HepG2 (cell line): ENCODE results near the gene EEIG1. TPM values are rescaled to one million over a fixed set of nuclear protein-coding genes. Genes with fewer than 3 reads are reported as not detected.

Source experiments
- ATF2 ChIP-seq: sonication (generic); formaldehyde crosslinking; IDR thresholded peaks from 2 replicates; pipeline ENCODE4 v1.4.0; 2020; ENCODE audit warnings: missing genetic modification reagents
- CHCHD3 ChIP-seq: sonication (generic); formaldehyde crosslinking; IDR thresholded peaks from 2 replicates; pipeline ENCODE4 v1.8.0; 2022; ENCODE audit warnings: mild to moderate bottlenecking, missing genetic modification reagents, moderate library complexity
- FOXA3 ChIP-seq: IDR thresholded peaks from 2 replicates; pipeline ENCODE4 v1.6.1; 2016; ENCODE audit warnings: missing genetic modification reagents, missing compliant biosample characterization
- HES4 ChIP-seq: sonication (generic); formaldehyde crosslinking; IDR thresholded peaks from 2 replicates; pipeline ENCODE4 v1.9.0; 2021; ENCODE audit warnings: mild to moderate bottlenecking, missing genetic modification reagents, borderline replicate concordance
- HNRNPH1 ChIP-seq: fragments of 200-400 bp; formaldehyde crosslinking; optimal IDR thresholded peaks from 2 replicates; pipeline ENCODE3; 2017; ENCODE audit warnings: mild to moderate bottlenecking, low read depth, low read length
- KLF15 ChIP-seq: sonication (generic); formaldehyde crosslinking; IDR thresholded peaks from 2 replicates; pipeline ENCODE4 v1.8.1; 2023; ENCODE audit warnings: borderline replicate concordance, mild to moderate bottlenecking, inconsistent platforms, missing genetic modification reagents, mixed read lengths
- KMT2B ChIP-seq: IDR thresholded peaks from 2 replicates; pipeline ENCODE4 v1.6.1; 2016; ENCODE audit warnings: missing genetic modification reagents, missing compliant biosample characterization
- MIER3 ChIP-seq: IDR thresholded peaks from 2 replicates; pipeline ENCODE4 v1.6.1; 2016; ENCODE audit warnings: missing compliant biosample characterization, borderline replicate concordance
- MTF1 ChIP-seq: sonication (generic); formaldehyde crosslinking; IDR thresholded peaks from 2 replicates; pipeline ENCODE4 v1.5.0; 2020; ENCODE audit warnings: missing genetic modification reagents
- NR2C2 ChIP-seq: sonication (generic); formaldehyde crosslinking; IDR thresholded peaks from 2 replicates; pipeline ENCODE4 v1.4.0; 2020; ENCODE audit warnings: missing genetic modification reagents, mild to moderate bottlenecking, moderate library complexity, borderline replicate concordance
- PHF21A ChIP-seq: sonication (generic); formaldehyde crosslinking; IDR thresholded peaks from 2 replicates; pipeline ENCODE4 v1.5.0; 2020; ENCODE audit warnings: mild to moderate bottlenecking, missing genetic modification reagents
- POLR2AphosphoS2 ChIP-seq: IDR thresholded peaks from 2 replicates; pipeline ENCODE4 v1.6.1; 2011; ENCODE audit warnings: low read depth, low read length, improper control_type of control experiment
- RBAK ChIP-seq: sonication (generic); formaldehyde crosslinking; IDR thresholded peaks from 2 replicates; pipeline ENCODE4 v1.5.1; 2020; ENCODE audit warnings: mild to moderate bottlenecking, missing genetic modification reagents
- RFX3 ChIP-seq: IDR thresholded peaks from 2 replicates; pipeline ENCODE4 v1.6.1; 2016; ENCODE audit warnings: missing biosample characterization, missing genetic modification reagents
- RXRA ChIP-seq: sonication (generic); formaldehyde crosslinking; IDR thresholded peaks from 2 replicates; pipeline ENCODE4 v1.5.1; 2020; ENCODE audit warnings: missing genetic modification reagents
- SP4 ChIP-seq: sonication (generic); formaldehyde crosslinking; IDR thresholded peaks from 2 replicates; pipeline ENCODE4 v1.8.1; 2023; ENCODE audit warnings: mild to moderate bottlenecking, missing genetic modification reagents
- TGIF2 ChIP-seq: IDR thresholded peaks from 2 replicates; pipeline ENCODE4 v1.6.1; 2016; ENCODE audit warnings: control low read depth, missing compliant biosample characterization
- ZFP90 ChIP-seq: sonication (generic); formaldehyde crosslinking; IDR thresholded peaks from 2 replicates; pipeline ENCODE4 v1.8.0; 2022; ENCODE audit warnings: missing genetic modification reagents, mild to moderate bottlenecking, inconsistent platforms, borderline replicate concordance
- ZNF761 ChIP-seq: sonication (generic); formaldehyde crosslinking; conservative IDR thresholded peaks from 2 replicates; pipeline ENCODE4 v1.4.0; 2020; ENCODE audit warnings: mild to moderate bottlenecking, missing genetic modification reagents
- polyA plus RNA-seq, 8 experiments: library from polyadenylated mRNA; depleted of rRNA in 3 of 8; stranded (reverse) in 7 of 8; unstranded in 1 of 8; fragments of >200 nt; fragmentation: Illumina TruSeq in 4 of 8; extraction: Trizol in 4 of 8; gene quantifications; 2 replicates each; pipeline versions ENCODE4 v1.2.1 to v1.2.3, GENCODE V29; 2011 to 2016; ENCODE audit warnings: low read depth in 4 of 8, missing spikeins in 1 of 8, mixed read lengths in 1 of 8; ENCODE audit not compliant: insufficient read depth in 1 of 8
- total RNA-seq, 5 experiments: library from RNA; depleted of rRNA; stranded (reverse); fragments of >200 nt; fragmentation: Illumina TruSeq; extraction: Trizol; gene quantifications; 2 replicates each; pipeline ENCODE4 v1.2.3, GENCODE V29; 2016; ENCODE audit warnings: low read depth in 1 of 5
- TF ChIP-seq, protein P1 (sequence below): sonication (generic); formaldehyde crosslinking; IDR thresholded peaks from 2 replicates; pipeline ENCODE4 v1.8.1; 2023; ENCODE audit warnings: mild to moderate bottlenecking, missing genetic modification reagents, borderline replicate concordance
- TF ChIP-seq, protein P2 (sequence below): IDR thresholded peaks from 2 replicates; pipeline ENCODE4 v1.6.1; 2016; ENCODE audit warnings: missing compliant biosample characterization, missing genetic modification reagents, borderline replicate concordance
- TF ChIP-seq, protein P3 (sequence below): sonication (generic); formaldehyde crosslinking; IDR thresholded peaks from 2 replicates; pipeline ENCODE4 v1.5.0; 2020; ENCODE audit warnings: mild to moderate bottlenecking, missing genetic modification reagents, borderline replicate concordance
- TF ChIP-seq, protein P4 (sequence below): IDR thresholded peaks from 2 replicates; pipeline ENCODE4 v1.6.1; 2018; ENCODE audit warnings: missing genetic modification reagents

The EEIG1 gene
- total and polyA plus RNA-seq, 2 of the 13 experiments (the other 11 are each of a cell fraction or from before 2014, with no cell fraction given) = 16.6 to 25.2 TPM

GRCh38 chr9:127987103-127987614 is 6.4 kb upstream of the EEIG1 start (continued):
- TF ChIP-seq, protein P1, sequence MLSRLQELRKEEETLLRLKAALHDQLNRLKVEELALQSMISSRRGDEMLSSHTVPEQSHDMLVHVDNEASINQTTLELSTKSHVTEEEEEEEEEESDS = no peak
- TF ChIP-seq RFX3 (CRISPR knock-in tag) (no peak), KMT2B (CRISPR knock-in tag) (no peak), PHF21A (CRISPR knock-in tag) (no peak), FOXA3 (0 out of 2 replicates have a peak, but pooled peaks have one; percentile 11), KLF15 (CRISPR knock-in tag) (no peak), SP4 (CRISPR knock-in tag) (no peak), MTF1 (CRISPR knock-in tag) (no peak), ZFP90 (CRISPR knock-in tag) (no peak), RBAK (CRISPR knock-in tag) (no peak), RXRA (CRISPR knock-in tag) (no peak), ZNF761 (CRISPR knock-in tag) (no peak), NR2C2 (CRISPR knock-in tag) (no peak), MIER3 (no peak), HNRNPH1 (no peak), TGIF2 (CRISPR knock-in tag) (no peak), HES4 (no peak), POLR2AphosphoS2 (no peak), CHCHD3 (CRISPR knock-in tag) (no peak), ATF2 (CRISPR knock-in tag) (no peak)
- TF ChIP-seq, protein P2, sequence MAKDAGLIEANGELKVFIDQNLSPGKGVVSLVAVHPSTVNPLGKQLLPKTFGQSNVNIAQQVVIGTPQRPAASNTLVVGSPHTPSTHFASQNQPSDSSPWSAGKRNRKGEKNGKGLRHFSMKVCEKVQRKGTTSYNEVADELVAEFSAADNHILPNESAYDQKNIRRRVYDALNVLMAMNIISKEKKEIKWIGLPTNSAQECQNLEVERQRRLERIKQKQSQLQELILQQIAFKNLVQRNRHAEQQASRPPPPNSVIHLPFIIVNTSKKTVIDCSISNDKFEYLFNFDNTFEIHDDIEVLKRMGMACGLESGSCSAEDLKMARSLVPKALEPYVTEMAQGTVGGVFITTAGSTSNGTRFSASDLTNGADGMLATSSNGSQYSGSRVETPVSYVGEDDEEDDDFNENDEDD = no peak
- TF ChIP-seq, protein P3, sequence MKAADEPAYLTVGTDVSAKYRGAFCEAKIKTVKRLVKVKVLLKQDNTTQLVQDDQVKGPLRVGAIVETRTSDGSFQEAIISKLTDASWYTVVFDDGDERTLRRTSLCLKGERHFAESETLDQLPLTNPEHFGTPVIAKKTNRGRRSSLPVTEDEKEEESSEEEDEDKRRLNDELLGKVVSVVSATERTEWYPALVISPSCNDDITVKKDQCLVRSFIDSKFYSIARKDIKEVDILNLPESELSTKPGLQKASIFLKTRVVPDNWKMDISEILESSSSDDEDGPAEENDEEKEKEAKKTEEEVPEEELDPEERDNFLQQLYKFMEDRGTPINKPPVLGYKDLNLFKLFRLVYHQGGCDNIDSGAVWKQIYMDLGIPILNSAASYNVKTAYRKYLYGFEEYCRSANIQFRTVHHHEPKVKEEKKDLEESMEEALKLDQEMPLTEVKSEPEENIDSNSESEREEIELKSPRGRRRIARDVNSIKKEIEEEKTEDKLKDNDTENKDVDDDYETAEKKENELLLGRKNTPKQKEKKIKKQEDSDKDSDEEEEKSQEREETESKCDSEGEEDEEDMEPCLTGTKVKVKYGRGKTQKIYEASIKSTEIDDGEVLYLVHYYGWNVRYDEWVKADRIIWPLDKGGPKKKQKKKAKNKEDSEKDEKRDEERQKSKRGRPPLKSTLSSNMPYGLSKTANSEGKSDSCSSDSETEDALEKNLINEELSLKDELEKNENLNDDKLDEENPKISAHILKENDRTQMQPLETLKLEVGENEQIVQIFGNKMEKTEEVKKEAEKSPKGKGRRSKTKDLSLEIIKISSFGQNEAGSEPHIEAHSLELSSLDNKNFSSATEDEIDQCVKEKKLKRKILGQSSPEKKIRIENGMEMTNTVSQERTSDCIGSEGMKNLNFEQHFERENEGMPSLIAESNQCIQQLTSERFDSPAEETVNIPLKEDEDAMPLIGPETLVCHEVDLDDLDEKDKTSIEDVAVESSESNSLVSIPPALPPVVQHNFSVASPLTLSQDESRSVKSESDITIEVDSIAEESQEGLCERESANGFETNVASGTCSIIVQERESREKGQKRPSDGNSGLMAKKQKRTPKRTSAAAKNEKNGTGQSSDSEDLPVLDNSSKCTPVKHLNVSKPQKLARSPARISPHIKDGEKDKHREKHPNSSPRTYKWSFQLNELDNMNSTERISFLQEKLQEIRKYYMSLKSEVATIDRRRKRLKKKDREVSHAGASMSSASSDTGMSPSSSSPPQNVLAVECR (CRISPR knock-in tag) = peak; percentile 12; the same call in 1 of the 2 replicates
- TF ChIP-seq, protein P4, sequence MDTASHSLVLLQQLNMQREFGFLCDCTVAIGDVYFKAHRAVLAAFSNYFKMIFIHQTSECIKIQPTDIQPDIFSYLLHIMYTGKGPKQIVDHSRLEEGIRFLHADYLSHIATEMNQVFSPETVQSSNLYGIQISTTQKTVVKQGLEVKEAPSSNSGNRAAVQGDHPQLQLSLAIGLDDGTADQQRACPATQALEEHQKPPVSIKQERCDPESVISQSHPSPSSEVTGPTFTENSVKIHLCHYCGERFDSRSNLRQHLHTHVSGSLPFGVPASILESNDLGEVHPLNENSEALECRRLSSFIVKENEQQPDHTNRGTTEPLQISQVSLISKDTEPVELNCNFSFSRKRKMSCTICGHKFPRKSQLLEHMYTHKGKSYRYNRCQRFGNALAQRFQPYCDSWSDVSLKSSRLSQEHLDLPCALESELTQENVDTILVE (CRISPR knock-in tag) = no peak
